Ramos (cell line): ENCODE results near the gene PPOX.

Experiments used
- in situ Hi-C: fragments of 300-500 bp; cut with MboI; formaldehyde crosslinking; loops from one replicate; pipeline ENCODE4 v1.14.3; 2022; ENCODE audit warnings: low sequenced_read_pairs; ENCODE audit not compliant: unreplicated experiment

Gene PPOX

DNA sequence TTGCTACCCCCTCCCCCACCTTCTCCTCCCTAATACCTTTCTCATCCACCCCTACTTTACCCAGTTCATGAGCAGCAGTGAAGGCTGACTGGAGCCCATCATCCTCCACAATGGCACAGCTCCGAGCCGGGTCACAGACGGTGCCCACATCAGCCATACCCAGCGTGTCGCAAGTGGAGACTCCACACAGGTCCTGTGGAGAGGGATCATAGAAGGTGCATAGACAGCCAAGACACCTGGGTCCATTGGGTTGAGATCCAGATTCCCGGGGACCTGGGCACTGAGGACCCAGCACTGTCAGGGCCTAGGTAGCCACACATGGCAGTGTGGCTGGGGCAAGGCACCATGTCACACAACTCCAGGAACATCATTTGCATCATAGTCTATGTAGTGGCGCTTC lies 29.9 kb downstream of the PPOX start:
- in situ Hi-C loops = no loop called here

DNA sequence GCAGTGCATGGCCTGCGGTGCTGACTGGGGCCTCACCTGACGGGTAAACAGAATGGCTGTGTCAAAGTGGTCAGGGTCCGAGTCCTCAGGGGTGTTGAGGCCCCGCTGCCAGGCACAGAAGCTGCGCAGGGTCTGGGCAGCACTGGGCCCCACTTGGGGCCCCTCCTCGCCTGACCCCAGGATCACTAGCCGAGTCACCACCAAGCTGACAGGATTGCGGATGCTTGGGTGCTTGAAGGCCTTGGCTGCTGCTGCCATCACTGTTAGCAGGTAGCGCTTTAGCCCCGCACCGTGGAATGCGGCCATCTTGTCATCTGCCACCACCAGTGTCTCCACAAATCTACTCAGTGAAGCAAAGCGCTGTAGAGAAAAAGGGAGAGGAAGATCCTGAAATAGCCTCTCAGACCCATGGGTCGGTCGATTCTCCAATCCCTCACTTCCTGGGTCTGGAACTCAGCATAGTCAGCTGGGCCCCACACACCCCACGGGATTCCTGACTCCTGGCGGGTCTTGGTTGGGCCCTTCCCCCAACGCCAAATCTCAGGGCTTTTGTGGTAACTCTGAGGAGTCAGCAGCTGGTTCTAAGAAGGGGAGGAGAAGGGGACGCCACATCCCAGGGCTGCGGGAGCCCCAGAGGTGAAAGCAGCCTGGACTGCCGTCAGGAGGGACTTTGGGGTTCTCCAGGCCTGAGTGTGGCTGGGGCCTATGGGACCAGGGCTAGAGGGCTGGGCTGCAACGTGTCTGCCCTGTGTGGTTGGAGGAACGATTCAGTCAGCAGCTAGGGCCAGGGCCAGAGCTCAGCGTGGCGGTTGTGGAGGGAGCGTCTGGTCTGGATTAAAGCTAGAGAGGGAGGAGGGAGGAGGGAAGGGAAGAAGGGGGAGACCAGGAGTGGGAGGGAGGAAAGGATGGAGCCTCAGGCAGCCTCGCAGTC lies 30.6 kb downstream of the PPOX start:
- in situ Hi-C loops = no loop called here

GRCh38 chr1:161197560-161198193 lies 31.5 kb downstream of the PPOX start:
- in situ Hi-C loops = no loop called here

- in situ Hi-C loops = no loop called here
These were observed 32.1 kb downstream of the PPOX start for GRCh38 chr1:161198194-161198896.

DNA sequence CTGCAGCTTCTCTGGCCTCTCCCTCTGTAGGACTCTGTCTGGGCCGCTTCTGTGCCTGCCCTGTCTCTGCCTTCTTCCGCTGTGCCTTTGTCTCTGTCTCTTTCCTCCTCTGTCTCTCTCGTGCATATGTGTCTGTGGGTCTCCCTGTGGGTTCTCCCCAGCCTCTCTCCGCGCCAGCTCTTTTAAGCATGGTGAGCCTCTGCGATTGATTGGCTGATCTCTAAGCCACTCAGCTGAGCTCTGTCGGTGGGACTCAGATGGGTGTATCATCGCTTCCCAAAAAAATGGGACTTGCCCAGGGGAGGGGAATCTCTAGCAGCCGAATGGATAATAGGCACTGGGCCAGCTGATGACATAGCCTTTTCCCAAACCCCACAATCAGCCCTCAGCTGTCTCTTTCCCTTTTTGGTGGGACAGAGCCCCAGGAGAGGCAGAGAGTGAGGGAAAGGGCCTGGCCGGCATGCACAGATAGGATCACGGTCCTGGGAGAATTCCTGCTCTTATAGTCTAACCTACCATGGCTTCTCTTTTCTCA lies 32.7 kb downstream of the PPOX start, which contains the start of gene ADAMTS4:
ADAMTS4 (minus strand) TSS at position 158 of the 535 bp plus-strand sequence. CDS start 427 bp downstream, outside the sequence.
- in situ Hi-C loops = no loop called here

DNA sequence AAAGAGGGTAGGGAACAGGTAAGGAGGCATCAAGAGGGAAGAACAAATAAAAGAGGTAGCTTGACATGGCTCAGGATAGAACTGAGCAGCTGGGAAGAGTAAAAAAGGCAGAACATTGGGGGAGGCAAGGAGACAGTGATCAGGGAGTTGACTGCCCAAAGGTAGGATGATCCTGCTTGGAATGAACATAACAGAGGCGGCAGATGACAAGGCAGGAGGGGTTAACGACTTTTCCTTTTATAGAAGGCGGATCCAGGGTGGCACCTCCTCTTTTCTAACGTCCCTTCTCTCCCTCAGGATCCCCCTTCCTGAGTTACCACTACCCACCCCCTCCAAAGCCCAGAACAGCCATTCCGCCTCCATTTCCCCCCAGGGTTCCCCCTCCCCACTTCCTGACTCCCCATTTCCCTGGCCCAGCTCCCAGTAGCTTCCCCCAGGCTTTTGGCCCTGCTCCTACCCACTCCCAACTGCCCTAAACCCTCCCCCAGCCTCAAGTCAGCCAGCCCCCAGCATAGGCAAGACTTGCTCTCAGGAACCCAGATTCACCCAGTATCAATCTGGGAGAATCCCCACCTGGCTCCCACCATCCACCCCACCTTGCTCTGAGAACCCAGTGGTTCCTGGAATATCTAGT lies 33.4 kb downstream of the PPOX start:
- in situ Hi-C loops = loop anchor here (25.0 kb wide), 1 partner anchor 513 kb away; the partner anchor contains the start of genes FCRLA and FCRLB

- in situ Hi-C loops = loop anchor here (25.0 kb wide), 1 partner anchor 512 kb away; the partner anchor contains the start of genes FCRLA and FCRLB
These were observed 34.3 kb downstream of the PPOX start for GRCh38 chr1:161200421-161200991.

DNA sequence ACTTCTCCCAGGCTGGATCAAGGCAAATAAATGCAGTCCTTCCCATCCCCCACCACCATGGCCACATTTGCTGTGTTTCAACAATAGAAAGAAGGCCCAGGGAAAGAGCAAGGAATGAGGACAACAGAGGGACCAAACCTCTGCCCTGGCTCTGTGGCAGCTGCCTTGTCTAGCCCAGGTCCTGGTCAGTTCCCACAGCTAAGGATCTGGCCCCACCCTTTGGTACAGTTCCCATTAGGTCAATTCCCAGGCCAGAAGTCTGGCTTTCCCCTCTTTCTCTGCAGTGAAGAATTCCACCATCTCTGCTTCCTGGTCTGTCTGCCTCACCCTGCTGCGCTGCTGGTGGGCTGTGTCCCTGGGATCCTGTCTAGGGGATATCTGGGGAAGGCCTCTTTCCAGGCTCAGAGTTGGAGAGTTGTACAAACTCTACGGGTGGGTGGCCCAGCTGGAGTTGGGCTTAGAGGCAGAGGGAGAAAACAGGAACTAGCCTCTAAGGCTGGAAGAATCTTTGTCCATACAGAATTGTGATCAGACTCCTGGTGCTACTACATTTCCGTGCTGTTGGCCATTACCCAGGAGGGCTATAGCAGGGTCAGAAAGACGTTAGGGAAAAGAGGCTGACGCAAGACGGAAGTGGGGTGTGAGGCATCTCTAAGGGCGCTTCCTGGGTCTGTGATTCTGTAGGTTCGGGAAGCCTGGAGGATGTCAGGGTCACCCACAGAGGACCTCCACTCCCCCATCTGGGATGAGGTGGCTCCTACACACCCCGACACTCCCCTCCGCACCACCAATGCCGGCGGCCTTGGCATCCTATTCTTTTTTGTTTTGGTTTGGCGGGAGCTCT lies 35.0 kb downstream of the PPOX start:
- in situ Hi-C loops = loop anchor here (25.0 kb wide), 1 partner anchor 511 kb away; the partner anchor contains the start of genes FCRLA and FCRLB

DNA sequence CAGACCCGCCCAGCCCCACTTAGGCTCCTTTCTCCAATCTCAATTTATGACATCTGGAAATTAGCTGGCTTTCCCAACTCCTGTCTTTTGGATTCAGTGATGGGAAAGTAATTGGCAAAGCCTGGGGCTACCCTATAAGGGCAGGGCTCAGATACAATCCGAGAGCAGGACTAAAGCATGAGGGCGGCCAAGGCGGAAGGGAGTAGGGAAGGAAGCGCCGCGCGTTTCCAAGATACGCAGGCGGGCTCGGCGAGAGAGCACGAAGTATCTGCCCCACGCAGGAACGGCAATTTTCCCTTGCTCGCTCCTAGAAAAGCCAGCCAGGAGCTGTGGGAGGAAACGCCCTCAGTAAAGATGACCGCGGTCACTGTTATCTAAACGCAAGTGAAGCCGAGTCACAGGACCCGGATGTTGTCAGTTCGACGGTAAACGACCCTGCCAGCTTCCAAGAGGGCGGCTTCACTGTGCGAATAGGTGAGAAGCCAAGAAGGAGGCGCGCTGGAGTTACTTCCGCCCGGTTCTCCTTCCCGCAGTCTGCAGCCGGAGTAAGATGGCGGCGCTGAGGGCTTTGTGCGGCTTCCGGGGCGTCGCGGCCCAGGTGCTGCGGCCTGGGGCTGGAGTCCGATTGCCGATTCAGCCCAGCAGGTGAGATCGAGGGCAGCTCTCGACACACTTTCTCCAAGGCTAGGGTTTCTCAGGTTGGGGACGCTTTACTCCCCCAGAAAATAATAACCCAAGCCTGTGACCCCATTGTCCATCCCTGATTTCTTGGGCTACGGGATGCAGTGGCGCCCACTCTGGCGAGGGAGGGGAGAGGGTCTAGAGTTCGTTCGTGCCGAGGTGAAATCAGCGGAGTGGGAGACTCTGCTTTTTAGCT lies 35.8 kb downstream of the PPOX start, which contains the start of gene NDUFS2:
NDUFS2 (plus strand) TSS at position 532 of the 877 bp plus-strand sequence; CDS start at position 551, 19 bp downstream.
- in situ Hi-C loops = loop anchor here (25.0 kb wide), 1 partner anchor 510 kb away; the partner anchor contains the start of genes FCRLA and FCRLB

GRCh38 chr1:161206411-161207140 lies 40.4 kb downstream of the PPOX start:
- in situ Hi-C loops = loop anchor here (25.0 kb wide), 1 partner anchor 506 kb away; the partner anchor contains the start of genes FCRLA and FCRLB

- in situ Hi-C loops = loop anchor here (25.0 kb wide), 1 partner anchor 505 kb away; the partner anchor contains the start of genes FCRLA and FCRLB
These were observed 40.9 kb downstream of the PPOX start for GRCh38 chr1:161207173-161207572.

GRCh38 chr1:161209790-161210409 lies 43.7 kb downstream of the PPOX start:
- in situ Hi-C loops = loop anchor here (25.0 kb wide), 1 partner anchor 502 kb away; the partner anchor contains the start of genes FCRLA and FCRLB

DNA sequence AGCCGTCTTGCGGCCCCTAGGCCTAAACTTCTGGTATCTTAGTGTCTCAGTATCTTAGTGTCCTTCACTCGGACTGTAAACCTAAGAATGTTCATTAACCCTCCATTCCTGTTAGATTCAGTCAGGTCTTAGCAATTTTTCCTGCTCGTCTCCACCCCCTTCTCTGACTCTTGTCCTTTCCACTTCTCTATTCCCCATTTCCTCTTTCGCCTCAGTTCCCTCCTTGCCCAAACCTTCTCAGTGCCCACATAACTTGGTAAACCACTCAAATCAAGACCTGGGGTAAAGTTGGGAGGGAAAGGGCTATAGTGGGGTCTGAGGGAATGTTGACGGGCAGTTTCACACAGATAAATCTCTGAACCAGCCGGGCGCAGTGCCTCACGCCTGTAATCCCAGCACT lies 48.1 kb downstream of the PPOX start:
- in situ Hi-C loops = loop anchor here (25.0 kb wide), 1 partner anchor 498 kb away; the partner anchor contains the start of genes FCRLA and FCRLB

GRCh38 chr1:161215076-161215475 lies 48.9 kb downstream of the PPOX start, which contains the start of gene FCER1G:
FCER1G (plus strand) TSS chr1:161215295; CDS start chr1:161215322, 27 bp downstream.
- in situ Hi-C loops = loop anchor here (25.0 kb wide), 1 partner anchor 497 kb away; the partner anchor contains the start of genes FCRLA and FCRLB

- in situ Hi-C loops = loop anchor here (25.0 kb wide), 1 partner anchor 495 kb away; the partner anchor contains the start of genes FCRLA and FCRLB
These were observed 50.9 kb downstream of the PPOX start for GRCh38 chr1:161216945-161217712.
